ENCODE data around the gene CLSTN2. TPM values are rescaled to one million over a fixed set of nuclear protein-coding genes. Genes with fewer than 3 reads are reported as not detected.
A peak's percentile ranks its signal among the peaks of the same experiment; 100 is the strongest.

The CLSTN2 gene
- total and polyA plus RNA-seq, 2 donors from 2014 or later, result 2.0 to 12.0 TPM

DNA sequence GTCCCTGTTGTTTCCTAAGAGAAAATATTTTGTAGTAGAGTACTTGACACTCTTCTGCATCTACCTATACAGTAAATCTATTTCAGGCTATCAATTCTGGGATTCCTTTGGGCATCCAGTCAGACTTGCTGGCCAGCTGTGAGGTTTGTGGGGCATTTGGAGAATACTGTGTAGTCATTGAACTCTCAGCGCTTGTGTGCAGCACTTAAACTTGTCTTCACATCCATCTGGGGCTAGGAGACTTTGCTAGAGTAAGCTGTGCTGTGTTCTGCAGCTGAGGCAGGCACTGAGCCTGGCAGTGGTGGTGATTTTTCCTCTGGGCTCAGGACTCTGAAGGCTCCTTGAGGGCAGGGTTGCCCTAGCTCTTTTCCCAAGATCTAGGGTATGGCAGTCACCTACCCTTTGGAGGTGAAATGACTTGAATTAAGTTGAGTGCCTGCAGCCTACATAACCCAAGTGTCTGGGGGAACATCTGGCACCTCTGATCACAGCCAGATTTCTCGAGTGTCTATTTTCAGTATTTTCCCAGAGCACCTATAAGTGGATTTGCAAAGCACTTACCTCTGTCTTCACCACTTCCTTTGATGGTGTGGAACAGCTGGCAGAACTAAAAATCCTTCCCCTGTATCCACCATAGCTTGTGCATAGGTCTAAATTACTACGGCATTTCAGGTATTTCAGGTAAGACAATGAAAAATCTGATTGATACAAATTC is 19.3 kb downstream of the CLSTN2 start:
- FAIRE-seq (no peak), DNase-seq (no peak)
- H3K4me3 ChIP-seq (ENCODE audit: low read length in 3 of 3), result no peak overlapping the region
- H3K27ac ChIP-seq (ENCODE audit: low read depth in 2 of 2, low read length in 2 of 2), result no peak overlapping the region
- TF ChIP-seq, protein P1, sequence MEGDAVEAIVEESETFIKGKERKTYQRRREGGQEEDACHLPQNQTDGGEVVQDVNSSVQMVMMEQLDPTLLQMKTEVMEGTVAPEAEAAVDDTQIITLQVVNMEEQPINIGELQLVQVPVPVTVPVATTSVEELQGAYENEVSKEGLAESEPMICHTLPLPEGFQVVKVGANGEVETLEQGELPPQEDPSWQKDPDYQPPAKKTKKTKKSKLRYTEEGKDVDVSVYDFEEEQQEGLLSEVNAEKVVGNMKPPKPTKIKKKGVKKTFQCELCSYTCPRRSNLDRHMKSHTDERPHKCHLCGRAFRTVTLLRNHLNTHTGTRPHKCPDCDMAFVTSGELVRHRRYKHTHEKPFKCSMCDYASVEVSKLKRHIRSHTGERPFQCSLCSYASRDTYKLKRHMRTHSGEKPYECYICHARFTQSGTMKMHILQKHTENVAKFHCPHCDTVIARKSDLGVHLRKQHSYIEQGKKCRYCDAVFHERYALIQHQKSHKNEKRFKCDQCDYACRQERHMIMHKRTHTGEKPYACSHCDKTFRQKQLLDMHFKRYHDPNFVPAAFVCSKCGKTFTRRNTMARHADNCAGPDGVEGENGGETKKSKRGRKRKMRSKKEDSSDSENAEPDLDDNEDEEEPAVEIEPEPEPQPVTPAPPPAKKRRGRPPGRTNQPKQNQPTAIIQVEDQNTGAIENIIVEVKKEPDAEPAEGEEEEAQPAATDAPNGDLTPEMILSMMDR (IDR thresholded peaks at IDR 0.05; ENCODE audit: borderline replicate concordance, extremely low read depth, insufficient read depth), result no peak
- H3K4me1 ChIP-seq (ENCODE audit: control insufficient read depth in 2 of 3, insufficient read depth in 2 of 3, low read depth in 1 of 3, low read length in 3 of 3), result no peaks in the 10 kb centered on the region
- no peaks in the 10 kb centered on the region for H3K9me3 ChIP-seq (ENCODE audit: control insufficient read depth in 2 of 3, insufficient read depth in 1 of 3, low read length in 3 of 3)
- intact Hi-C loops (cut with DNase I), result no loop called here
- H3K36me3 ChIP-seq (ENCODE audit: control insufficient read depth in 2 of 3, insufficient read depth in 3 of 3, low read length in 3 of 3), result no peaks in the 10 kb centered on the region
- H3K27me3 ChIP-seq (ENCODE audit: control insufficient read depth, insufficient read depth, low read length), result no peaks in the 10 kb centered on the region
- no peak overlapping the region for H3K9ac ChIP-seq (ENCODE audit: low read length in 3 of 3)

DNA sequence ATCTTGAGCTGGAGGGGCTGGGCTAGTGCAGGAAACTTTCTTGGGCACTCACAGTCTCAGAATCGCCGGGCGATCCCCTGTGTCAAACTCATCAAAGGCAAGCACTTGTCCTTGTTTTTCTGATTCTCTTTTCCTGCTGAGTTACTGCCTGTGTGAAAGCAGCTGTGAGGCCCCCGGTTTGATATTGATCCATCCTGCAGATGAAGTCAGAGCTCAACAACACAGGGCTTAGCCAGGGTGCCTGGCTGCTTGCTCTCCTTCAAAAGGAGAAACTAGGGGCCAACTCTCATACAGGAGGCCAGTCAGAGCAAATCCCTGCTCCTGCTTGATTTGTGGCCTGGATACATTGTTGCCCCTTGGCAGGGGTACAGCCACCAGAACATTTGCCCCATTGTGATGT is 22.9 kb downstream of the CLSTN2 start:
- DNase-seq (no peak), FAIRE-seq (no peak)
- Histone ChIP-seq H3K9ac (ENCODE audit: low read length in 3 of 3) (no peak overlapping the region), H3K4me3 (ENCODE audit: low read length in 3 of 3) (no peak overlapping the region), H3K27ac (ENCODE audit: low read depth in 2 of 2, low read length in 2 of 2) (no peak overlapping the region), H3K27me3 (ENCODE audit: control insufficient read depth, insufficient read depth, low read length) (no peaks in the 10 kb centered on the region), H3K4me1 (ENCODE audit: control insufficient read depth in 2 of 3, insufficient read depth in 2 of 3, low read depth in 1 of 3, low read length in 3 of 3) (no peaks in the 10 kb centered on the region), H3K9me3 (ENCODE audit: control insufficient read depth in 2 of 3, insufficient read depth in 1 of 3, low read length in 3 of 3) (no peaks in the 10 kb centered on the region), H3K36me3 (ENCODE audit: control insufficient read depth in 2 of 3, insufficient read depth in 3 of 3, low read length in 3 of 3) (no peaks in the 10 kb centered on the region)
- intact Hi-C loops (cut with DNase I), result no loop called here
- TF ChIP-seq, protein P1 (IDR thresholded peaks at IDR 0.05; ENCODE audit: borderline replicate concordance, extremely low read depth, insufficient read depth), result no peak

DNA sequence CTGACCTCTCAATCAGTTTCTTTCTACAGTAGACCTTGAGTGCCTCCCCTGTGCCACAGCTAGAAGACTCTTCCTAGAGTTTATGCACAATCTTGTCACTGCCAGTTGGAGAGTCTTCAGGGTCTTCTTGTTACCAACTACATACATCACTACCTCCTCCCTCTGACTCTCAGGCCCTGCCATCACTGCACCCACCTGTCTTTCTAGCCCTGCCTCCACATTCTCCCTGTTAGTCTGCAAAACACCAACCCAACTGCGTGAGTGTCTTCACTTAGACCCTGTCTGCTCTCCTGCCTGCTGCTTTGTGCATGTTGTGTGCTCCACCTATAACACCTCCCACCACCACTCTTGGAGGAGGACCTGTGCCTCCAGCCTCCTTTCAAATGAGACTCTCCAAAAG is 34.4 kb downstream of the CLSTN2 start:
- no peak for FAIRE-seq
- Histone ChIP-seq H3K9me3 (ENCODE audit: control insufficient read depth in 2 of 3, insufficient read depth in 1 of 3, low read length in 3 of 3) (no peaks in the 10 kb centered on the region), H3K4me3 (ENCODE audit: low read length in 3 of 3) (no peak overlapping the region), H3K9ac (ENCODE audit: low read length in 3 of 3) (no peak overlapping the region), H3K27ac (ENCODE audit: low read depth in 2 of 2, low read length in 2 of 2) (no peak overlapping the region), H3K4me1 (ENCODE audit: control insufficient read depth in 2 of 3, insufficient read depth in 2 of 3, low read depth in 1 of 3, low read length in 3 of 3) (no peaks in the 10 kb centered on the region), H3K36me3 (ENCODE audit: control insufficient read depth in 2 of 3, insufficient read depth in 3 of 3, low read length in 3 of 3) (no peaks in the 10 kb centered on the region), H3K27me3 (ENCODE audit: control insufficient read depth, insufficient read depth, low read length) (no peaks in the 10 kb centered on the region)
- intact Hi-C loops (cut with DNase I), result no loop called here
- TF ChIP-seq, protein P1 (IDR thresholded peaks at IDR 0.05; ENCODE audit: borderline replicate concordance, extremely low read depth, insufficient read depth), result no peak
- no peak for DNase-seq

DNA sequence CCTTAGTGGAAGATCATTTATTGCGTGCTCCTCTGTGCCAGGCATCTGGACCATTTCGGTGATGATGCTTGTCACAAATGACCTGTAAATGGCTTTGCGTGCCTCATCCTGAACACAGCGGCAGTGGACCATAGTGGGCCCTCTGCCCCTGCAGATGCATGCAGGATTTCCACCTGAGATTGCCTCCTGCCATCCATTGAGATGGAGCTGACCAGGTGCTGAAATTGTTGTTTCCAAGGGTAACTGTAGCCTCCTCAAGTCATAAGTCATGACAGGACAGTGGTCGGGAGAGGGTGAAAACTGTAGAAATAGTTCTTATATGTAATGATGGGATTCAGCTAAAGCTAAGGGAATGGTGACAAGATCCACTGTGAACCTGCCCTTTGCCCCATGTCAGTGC is 35.5 kb downstream of the CLSTN2 start:
- no peaks in the 10 kb centered on the region for H3K36me3 ChIP-seq (ENCODE audit: control insufficient read depth in 2 of 3, insufficient read depth in 3 of 3, low read length in 3 of 3)
- H3K27me3 ChIP-seq (ENCODE audit: control insufficient read depth, insufficient read depth, low read length), result no peaks in the 10 kb centered on the region
- peak in 3 of 5 donors; percentile 18 to 43 (median 30) for DNase-seq
- H3K4me3 ChIP-seq (ENCODE audit: low read length in 3 of 3), result no peak overlapping the region
- TF ChIP-seq, protein P1 (IDR thresholded peaks at IDR 0.05; ENCODE audit: borderline replicate concordance, extremely low read depth, insufficient read depth), result no peak
- intact Hi-C loops (cut with DNase I), result no loop called here
- FAIRE-seq, result no peak
- no peaks in the 10 kb centered on the region for H3K4me1 ChIP-seq (ENCODE audit: control insufficient read depth in 2 of 3, insufficient read depth in 2 of 3, low read depth in 1 of 3, low read length in 3 of 3)
- no peak overlapping the region for H3K9ac ChIP-seq (ENCODE audit: low read length in 3 of 3)
- H3K9me3 ChIP-seq (ENCODE audit: control insufficient read depth in 2 of 3, insufficient read depth in 1 of 3, low read length in 3 of 3), result no peaks in the 10 kb centered on the region
- no peak overlapping the region for H3K27ac ChIP-seq (ENCODE audit: low read depth in 2 of 2, low read length in 2 of 2)

All from kidney (tissue), 14 donors.